ENCODE results near the gene NVL. TPM values are rescaled to one million over a fixed set of nuclear protein-coding genes. Genes with fewer than 3 reads are reported as not detected.
A peak's percentile ranks its signal among the peaks of the same experiment; 100 is the strongest.

NVL gene
- total RNA-seq, 1 donor from 2014 or later: 33.7 TPM

- no peak for DNase-seq
Measured at GRCh38 chr1:224193319-224193966, 136.5 kb downstream of the NVL start.

- DNase-seq: no peak
Measured at GRCh38 chr1:224192082-224192788, 137.7 kb downstream of the NVL start.

- no peak for DNase-seq
Measured at GRCh38 chr1:224189561-224189960, 140.4 kb downstream of the NVL start.

GRCh38 chr1:224188286-224188685 is 141.7 kb downstream of the NVL start:
- DNase-seq: no peak

GRCh38 chr1:224185208-224185607 is 144.8 kb downstream of the NVL start:
- no peak for DNase-seq

- DNase-seq: peak; percentile 49
Measured at GRCh38 chr1:224183591-224184312, 146.2 kb downstream of the NVL start.

GRCh38 chr1:224182866-224183590 is 146.9 kb downstream of the NVL start, which contains the start of gene DEGS1:
TSS of gene DEGS1 (plus strand) at chr1:224183240. CDS start at chr1:224183337, 97 bp downstream.
- DNase-seq: peak; percentile 63

GRCh38 chr1:224182057-224182865 is 147.7 kb downstream of the NVL start:
- DNase-seq: no peak

GRCh38 chr1:224181453-224181810 is 148.5 kb downstream of the NVL start:
- DNase-seq: no peak

GRCh38 chr1:224180783-224181452 is 149.1 kb downstream of the NVL start:
- DNase-seq: no peak

- DNase-seq: no peak
Measured at GRCh38 chr1:224178894-224179293, 151.1 kb downstream of the NVL start.

- no peak for DNase-seq
Measured at GRCh38 chr1:224177356-224177999, 152.5 kb downstream of the NVL start.

Small RNAs within 50 kb of the gene (small RNA-seq; reads per million reads assigned to genes)
- not detected for gene MIR320B2 (ENCODE audit: low replicate concordance)
- not detected for gene RF00139 (ENCODE audit: low replicate concordance)
- gene RNU6-1008P (ENCODE audit: low replicate concordance): not detected

Other genes starting within 250 kb of the NVL start
- gene FBXO28, start 216.1 kb downstream of the NVL start, total RNA-seq: 38.1 TPM
- gene DEGS1, start 146.9 kb downstream of the NVL start, total RNA-seq: 170 TPM
- 29.3 TPM for gene CNIH4, start 26.7 kb upstream of the NVL start, total RNA-seq
- 97.4 TPM for gene WDR26, start 104.6 kb upstream of the NVL start, total RNA-seq

All from skin of body (tissue), 3 donors.